GM21381 (cell line): ENCODE data around the gene NELFB.

Experiments used
- ATAC-seq: cut with Tn5 transposase; IDR thresholded peaks from one replicate; pipeline ENCODE4 v1.9.1; 2021; ENCODE audit warnings: mild to moderate bottlenecking, moderate library complexity; ENCODE audit not compliant: unreplicated experiment

Gene NELFB

DNA sequence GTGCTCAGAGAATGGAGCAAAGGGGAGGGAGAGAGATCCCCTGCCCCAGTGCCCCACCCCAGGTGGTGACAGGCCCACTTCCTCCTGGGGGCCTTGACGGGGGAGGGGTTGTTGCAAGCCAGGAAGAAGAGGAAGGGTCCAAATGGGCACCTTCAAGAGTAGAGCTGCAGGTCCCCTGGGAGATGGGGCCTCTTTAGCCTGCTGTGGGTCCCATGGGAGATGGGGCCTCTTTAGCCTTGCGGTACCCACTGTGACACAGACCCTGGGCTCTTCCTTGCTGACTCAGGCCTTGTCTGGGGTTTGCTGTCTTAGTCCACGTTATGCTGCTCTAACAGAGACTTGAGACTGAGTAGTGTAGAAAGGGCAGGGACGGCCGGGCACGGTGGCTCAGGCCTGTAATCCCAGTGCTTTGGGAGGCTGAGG, 12.8 kb downstream of the NELFB start:
- ATAC-seq = no peak

DNA sequence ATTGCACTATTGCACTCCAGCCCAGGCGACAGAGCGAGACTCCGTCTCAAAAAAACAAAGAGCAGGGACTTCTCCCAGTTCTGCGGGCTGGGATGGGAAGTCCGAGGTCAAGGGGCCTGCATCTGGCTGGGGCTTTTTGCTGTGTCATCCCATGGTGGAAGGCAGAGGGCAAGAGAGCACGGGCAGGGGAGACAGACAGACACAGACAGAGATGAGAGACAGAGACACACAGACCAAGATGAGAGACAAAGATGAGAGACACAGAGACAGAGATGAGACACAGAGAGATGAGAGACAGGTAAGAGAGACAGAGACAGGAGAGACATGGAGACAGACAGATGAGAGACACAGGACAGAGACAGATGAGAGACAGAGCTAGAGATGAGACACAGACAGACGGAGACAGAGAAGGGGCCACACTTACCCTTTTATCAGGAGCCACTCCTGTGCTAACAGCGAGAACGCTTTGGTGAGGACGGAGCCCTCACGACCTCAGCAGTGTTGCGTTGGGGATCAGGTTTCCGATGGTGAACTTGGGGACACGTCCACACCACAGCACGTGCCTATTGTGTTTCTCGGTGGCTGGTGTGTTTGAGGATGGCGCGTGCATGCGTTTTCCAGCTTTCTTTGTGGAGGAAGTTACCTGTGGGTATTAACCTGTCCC, 13.5 kb downstream of the NELFB start:
- no peak for ATAC-seq

DNA sequence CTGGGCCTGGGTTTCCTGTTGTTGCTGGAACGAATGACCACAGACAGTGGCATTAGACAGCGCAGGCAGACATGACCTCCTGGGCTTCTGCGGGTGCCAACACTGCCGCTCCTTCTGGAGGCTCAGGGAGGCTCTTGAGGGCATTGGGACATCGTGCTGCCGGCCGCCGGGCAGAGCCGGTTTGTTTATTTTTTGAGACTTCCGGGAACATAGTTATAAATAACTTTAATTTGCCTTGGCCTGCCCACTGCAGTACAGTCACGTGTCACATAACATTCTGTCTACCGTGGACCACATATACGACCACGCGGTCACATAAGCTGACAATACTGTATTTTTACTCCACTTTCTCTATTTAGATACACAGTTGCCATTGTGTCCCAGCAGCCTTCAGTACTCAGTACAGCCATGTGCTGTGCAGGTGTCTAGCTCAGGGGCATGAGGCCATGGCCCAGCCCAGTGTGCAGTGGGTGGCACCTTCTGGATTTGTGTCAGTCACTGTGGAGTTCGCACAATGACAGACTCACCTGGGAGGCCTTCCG, 14.2 kb downstream of the NELFB start:
- ATAC-seq = no peak

DNA sequence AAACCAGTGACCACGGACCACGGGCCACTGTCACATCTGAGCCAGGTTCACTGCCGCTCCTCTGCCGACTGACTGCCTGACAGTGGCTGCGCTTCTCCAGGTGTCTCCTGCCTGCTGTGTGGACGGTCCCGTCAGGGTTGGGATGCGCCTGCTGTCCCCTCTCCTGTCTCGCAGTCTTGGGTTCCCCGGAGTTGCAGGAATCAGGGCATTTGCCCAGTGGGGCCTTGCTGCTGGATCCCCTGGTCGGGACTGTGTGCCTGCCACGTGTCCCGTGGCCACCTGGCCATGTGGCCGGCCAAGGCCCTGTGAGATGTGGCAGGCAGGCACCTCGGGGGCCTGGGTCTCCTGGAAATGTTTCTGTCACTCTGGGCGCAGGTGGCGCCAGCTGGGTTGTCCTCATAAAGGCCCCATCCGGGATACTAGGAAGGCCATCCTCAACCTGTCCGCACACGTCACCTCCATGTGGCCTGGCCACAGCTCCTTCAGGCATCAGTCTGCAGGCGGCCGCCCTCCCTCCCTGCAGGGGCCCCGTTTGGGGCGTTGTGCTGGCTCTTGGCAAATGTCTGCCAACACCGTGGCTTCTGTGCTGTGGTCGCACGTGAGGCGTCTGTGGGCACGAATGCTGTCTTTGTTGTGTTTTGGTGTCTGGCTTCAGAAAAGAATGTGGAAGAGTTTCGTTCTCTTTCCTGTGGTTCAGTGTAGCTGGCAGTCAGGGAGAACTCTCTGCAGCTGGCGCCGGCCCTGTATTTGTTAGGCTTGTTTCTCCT, 16.0 kb downstream of the NELFB start:
- ATAC-seq = no peak

DNA sequence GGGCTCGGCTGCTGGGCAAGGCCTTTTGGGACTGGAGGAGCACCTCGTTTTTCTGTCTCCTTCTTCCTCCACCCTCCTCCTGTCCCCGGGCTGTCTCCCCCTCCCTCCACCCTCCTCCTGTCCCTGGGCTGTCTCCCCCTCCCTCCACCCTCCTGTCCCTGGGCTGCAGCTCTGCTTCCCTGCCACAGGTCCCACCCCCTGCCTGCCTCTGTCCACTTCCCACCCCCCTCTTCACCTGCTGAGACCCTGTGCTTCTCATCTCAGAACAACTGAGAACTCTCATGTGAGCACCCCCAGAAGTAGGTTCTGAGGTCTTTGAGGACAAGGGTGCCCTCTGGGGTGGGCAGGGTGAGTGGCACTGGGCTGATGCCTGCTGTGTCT, 16.6 kb downstream of the NELFB start:
- ATAC-seq = no peak

DNA sequence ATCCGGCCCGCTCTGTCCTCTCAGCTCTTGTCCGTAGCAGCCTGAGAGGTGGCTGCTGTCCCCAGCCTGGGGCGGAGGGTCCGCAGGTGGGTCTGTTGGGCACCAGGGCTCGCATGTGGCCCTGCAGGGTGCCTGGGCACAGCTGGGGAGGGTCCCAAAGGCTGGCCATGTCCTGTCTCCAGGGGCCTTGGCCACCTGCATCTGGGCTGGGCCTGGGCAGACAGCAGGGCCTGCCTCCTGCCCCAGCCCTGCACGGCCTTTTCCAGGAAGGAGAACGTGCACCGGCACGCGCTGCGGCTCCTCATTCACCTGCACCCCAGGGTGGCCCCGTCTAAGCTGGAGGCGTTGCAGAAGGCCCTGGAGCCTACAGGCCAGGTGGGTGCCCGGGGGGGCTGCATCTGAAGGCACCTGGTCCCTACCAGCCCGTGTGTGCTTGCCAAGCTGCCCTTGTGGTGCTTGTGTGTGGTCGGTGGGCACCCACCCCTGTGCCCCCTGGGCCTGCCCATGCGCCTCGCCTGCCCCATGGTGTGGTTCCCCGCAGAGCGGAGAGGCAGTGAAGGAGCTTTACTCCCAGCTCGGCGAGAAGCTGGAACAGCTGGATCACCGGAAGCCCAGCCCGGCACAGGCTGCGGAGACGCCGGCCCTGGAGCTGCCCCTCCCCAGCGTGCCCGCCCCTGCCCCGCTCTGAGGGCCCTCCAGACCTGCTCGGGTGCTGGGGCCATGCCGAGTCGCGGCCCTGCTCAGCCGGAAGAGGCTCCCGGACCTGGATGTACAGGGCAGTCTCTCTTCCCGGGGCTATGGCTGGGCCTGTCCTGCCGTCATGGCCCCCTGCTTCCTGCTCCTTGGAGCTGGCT, 17.3 kb downstream of the NELFB start:
- ATAC-seq = no peak

DNA sequence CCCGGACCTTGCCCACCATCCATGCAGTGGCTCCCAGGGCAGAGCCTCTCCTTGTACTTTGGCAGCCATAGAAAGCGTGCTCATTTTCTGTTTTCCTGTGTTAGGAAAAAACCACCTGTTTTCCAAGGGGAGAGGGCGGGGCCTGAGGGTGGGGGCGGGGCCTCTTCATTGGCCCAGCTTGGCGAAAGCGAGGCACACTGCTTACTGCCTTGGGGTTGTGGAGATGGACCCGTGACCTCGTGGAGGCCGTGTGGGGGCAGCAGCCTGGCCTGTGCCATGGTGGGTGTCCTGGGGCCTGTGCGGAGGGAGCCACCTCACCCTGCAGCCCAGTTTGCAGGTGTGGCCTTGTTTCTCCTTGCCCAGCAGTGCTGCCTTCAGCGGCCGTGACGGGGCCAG, 18.0 kb downstream of the NELFB start:
- ATAC-seq = no peak

DNA sequence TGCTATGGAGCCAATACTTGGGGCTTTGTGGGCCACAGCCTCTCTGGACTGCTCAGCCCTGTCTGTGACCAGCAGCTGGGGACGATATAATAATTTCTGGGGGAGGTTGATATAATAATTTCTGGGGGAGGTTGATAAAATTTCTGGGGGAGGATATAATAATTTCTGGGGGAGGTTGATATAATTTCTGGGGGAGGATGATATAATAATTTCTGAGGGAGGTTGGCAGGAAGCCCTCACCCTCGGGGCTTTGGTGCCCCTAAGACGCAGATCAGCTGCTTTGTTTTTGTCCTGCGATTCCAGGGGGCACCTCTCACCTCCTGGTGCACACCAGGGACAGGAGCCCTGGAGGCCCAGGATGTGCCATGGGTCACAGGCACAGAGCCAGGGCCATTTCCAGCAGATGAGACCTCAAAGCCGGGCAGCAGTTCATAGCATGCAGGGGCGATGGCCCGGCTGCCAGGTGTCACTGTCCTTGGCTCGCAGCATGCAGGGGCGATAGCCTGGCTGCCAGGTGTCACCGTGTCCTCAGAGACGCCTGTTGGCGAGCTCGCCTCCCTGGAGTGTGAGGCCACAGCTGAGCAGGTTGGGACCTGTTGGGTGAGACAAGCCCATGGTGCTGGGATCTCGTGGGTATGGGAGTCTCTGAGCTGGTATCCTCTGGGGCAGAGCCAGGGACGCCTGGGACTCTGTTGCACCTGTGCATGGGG, 18.6 kb downstream of the NELFB start:
- no peak for ATAC-seq

DNA sequence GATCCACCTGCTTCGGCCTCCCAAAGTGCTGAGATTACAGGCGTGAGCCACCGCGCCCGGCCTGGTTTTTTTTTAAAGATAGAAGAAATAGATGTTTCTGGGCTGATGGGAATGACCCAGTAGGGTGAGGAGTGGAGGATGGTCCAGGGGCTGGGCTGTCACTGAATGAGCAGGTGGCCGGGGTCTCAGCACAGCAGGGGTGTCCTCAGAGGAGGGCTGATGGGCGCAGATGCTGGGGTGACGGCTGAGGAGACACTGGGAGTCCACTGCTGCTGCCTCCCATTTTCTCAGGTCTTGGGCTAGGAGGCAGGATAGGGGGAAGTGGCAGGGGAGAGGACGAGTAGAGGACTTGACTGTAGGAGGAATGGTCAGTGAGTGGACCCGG, 20.1 kb downstream of the NELFB start:
- no peak for ATAC-seq

DNA sequence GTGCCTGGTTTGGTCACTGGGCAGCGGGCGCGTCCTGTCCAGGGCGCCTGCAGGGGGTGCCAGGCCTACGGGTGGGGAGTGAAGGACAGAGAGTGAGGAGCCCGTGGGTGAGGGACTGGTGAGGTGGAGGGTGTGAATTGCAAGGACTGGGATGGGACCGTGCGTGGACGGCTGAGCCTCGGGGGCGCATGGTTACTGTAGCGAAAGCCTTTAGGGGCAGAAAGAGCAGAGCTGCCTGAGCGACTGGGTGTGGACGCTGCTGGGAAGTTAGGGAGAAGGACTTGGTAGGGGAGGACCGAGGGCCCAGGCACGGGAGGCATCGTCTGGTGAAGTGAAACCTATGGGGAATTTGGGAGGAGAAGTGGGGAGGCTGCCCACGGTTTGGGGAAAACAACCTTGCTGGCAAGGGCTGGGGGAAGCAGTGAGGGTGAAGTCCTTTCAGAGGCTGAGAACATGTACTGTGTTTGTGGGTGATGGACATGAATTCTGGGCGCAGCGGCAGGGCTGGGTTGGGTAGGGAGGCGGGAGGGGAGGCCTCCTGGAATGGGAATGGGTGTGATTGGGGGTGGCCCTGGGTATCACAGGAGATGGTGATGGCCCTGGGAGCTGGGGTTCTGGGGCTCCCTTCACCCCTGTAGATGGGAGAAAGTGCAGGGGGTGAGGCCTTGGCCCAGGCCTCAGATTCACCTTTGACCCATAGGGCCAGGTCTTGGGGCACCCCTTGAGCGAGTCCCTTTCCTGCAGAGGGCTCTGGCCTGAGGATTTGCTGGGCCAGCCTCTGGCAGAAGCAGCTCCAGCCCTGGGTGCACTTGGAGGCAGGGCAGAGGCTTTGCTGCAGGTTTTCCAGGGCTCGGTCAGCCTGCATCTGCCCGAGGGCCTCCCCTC, 20.7 kb downstream of the NELFB start:
- no peak for ATAC-seq

DNA sequence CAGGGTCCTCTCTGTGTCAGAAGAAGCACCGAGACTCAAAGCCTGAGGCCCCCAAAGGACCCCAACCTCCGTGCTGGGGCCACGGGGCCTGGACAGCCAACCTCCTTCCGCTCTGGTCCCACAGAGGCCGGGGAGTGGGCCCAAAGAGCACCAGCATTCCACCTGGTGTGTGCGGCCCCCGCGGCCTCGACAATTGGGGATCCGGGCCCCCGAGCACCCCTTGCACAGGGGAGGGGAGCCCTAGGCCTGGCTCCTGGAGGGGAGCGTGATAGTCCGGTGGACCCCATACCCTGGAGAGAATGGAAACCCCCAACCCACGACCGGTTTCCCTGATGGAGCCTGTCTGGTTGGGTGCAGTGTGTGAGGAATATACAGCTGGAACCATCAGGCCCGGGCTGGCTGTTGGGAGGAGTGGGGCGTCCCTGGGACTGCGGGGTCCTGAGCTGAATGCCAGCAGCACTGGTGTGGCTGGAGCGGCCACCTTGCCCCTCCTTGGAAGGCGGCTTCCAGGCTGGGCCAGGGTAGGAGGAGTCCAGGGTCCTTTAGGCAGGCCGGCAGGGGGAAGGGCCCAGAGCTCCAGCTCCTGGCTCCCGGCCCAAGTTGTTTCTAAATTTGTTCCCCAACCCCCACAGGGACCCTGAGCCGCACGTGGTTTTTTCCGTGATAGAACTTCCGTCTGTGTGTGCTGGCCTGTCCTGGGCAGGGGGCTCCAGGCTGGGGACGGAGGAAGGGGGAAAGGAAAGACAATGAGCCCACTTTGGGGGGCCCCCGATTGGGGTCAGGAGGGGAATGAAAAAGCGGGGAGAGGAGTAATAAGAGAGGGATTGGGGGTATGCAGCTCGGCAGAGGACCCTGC, 21.6 kb downstream of the NELFB start:
- ATAC-seq = no peak

DNA sequence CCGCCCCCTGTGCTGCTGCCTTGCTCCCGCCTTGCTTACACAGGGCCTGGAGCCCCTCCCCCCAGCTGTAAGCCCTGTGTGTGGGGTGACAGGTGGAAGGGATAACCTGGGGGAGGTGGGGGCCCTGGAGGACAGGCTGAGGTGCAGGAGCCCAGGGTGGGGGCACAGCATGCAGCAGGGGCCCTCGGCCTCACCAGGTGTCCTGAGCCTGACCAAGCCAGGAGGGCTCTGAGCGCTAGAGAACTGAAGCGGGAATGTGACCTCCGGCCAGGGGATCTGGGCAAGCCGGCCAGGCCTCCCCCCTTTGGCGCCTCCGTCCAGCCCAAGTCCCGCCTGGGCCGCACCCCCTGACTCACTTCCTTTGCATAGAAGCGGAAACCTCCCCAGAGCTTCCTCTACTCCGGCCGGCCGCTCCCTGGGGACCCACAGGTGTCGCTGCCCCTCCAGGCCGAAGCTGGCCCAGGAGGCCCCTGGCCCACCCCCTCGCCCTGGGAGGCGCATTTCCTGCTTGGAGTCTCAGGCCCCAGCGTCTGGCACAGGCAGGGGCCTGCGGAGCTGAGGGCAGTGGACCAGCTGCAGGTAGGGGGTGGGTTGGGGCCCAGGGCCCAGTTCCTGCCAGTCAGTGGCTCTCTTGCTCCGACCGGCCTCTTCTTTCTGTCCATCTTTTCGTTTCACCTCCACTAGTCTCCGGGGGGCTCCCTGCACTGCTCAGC, 22.4 kb downstream of the NELFB start, which contains the start of gene TOR4A:
TOR4A (plus strand) TSS at position 398 of the 713 bp plus-strand sequence. CDS start 964 bp downstream, outside the sequence.
- ATAC-seq = peak; percentile 58

DNA sequence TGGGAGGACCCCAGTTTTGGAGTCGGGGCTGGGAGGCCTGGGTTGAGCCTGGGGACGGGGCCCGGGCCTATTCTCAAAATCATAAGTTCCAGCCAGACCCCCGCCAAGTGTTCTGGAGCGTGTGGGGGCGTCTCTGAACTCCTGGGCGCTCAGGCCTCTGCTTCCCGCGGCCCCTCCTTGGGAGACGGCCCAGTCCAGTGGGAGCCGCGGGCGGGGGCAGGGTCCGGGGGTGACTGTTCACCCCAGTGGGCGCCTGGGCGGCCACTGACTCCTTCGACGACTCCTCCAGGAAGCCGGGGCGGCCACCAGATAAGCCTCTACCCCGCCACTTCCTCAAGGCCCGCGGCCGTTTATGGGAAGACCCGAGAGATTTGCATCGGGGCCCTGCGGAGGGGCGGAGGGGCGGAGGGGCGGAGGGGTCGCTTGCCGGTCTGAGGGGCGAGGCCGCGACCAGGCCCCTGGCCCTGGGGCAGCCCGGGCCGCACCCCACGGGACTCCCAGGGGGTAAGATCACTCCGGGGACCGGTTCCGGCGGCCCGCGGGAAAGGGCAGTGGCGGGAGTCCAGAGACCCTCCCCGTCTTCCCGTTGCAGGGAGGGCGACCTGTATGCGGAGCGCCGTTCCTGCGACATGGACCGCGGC, 23.1 kb downstream of the NELFB start:
- ATAC-seq = no peak

DNA sequence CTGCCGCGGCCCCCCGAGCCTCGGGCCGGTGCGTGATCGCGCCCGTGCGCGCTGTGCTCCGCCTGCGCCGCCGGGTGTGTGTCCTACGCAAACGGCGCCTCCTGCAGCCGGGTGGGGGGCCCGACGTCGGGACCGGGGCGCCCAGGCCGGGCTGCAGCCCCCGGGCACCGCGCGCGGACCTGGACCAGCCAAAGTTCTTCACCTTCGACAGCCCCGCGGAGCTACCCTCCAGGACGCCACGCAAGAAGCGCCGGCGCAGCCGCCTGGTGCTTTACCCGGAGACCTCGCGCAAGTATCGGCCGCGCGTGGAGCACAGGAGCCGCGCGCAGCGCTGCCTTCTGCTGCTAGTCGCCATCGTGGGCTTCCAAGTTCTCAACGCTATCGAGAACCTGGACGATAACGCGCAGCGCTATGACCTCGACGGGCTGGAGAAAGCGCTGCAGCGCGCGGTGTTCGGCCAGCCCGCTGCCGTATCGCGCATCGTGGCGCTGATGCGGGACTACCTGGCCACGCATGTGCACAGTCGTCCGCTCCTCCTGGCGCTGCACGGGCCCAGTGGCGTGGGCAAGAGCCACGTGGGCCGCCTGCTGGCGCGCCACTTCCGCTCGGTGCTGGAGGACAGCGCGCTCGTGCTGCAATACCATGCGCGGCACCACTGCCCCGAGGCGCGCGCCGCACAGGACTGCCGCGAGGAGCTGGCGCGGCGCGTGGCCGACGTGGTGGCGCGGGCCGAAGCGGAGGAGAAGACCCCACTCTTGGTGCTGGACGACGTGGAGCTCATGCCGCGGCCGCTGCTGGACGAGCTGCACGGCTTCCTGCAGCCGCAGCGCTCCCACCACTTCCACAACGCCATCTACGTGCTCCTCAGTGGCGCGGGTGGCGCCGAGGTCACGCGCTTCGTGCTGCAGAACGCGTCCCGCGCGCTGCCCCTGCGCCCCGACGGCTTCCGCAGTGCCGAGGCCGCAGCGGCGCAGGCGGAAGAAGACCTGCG, 23.9 kb downstream of the NELFB start:
- ATAC-seq = no peak

DNA sequence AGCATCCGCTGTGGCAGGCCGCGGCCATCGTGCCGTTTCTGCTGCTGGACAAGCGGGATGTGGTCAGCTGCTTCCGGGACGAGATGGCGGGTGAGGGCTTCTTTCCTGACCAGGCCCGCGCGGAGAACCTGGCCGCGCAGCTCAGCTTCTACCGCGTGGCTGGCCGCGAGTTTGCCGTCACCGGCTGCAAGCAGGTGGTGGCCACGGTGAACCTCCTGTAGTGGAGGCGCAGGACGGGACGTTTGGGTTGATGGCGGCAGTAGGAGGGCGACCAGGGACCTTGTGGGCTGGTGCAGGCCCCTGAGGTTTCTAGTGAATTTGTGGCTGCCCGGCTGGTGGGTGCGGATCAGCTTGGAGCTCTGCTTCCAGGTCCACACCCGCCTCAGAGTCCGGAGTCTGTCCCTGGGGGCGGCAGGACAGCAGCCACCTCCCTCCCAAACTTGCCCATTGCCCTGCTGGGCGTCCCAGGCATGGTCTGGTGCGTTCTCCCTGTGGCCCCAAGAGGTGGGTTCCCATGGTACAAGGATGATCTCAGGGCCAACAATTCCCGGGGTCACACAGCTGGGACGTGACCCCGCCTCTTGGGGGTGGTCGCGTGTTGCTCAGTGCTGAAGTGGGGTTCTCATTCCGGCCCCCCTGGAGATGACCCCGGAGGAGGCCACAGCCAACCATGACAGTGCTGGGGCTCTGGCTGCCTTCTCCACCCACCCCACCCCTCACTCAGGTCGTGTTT, 24.8 kb downstream of the NELFB start:
- no peak for ATAC-seq
